GM06990 (cell line): ENCODE measurements around the gene NLRP3.

Experiments
- DNase-seq: peaks from one replicate; pipeline ENCODE4 v3.0.0-alpha.2; 2011; ENCODE audit not compliant: insufficient read length; ENCODE audit errors: extremely low read depth
- H3K27me3 ChIP-seq: replicated peaks from 2 replicates; pipeline ENCODE4 v1.6.0; 2011; ENCODE audit warnings: low read length; ENCODE audit not compliant: control insufficient read depth, insufficient read depth
- H3K36me3 ChIP-seq: 2 replicates; pipeline ENCODE4 v1.5.1; 2011; ENCODE audit warnings: low read length; ENCODE audit not compliant: control insufficient read depth, insufficient read depth
- H3K4me3 ChIP-seq: replicated peaks from 2 replicates; pipeline ENCODE4 v1.5.1; 2011; ENCODE audit warnings: low read depth, mild to moderate bottlenecking, control low read depth, low read length
- CTCF ChIP-seq: IDR thresholded peaks from 2 replicates; pipeline ENCODE4 v1.5.1; 2011; ENCODE audit warnings: low read length, control low read depth, mild to moderate bottlenecking, inconsistent platforms; ENCODE audit not compliant: insufficient read depth, poor library complexity, severe bottlenecking

The NLRP3 gene

DNA sequence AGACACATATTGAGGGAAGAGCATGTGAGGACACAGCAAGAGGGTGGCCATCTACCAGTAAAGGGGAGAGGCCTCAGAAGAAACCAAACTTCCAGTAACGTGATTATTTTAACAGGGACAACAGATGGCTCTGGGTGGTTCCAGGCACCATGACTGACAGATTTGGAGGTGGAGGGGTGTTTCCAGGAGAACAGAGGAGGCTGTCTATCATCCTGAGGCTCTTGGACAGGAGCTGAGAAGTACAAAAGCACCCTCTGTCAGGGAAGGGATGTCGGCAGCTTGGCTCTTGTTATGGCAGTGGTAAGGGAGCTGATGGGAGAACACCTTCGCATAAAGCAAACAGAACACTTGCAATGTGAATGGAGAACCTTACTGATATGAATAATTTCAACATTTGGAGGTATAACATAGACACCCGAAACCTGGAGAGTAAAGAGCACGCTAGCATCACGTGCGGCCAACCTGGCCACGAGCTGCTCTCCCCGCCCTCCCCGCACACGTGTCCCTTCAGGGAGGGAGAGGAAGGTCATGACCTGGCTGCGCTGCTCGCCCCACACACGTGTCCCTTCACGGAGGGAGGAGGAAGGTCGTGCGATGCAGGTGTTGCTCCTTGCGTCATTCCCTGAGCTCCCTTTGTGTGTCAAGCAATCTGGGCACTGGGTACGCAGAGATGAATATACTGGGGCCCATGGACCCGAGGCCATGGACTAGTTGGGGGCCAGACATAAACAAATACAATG is 37.5 kb upstream of the NLRP3 start:
- Histone ChIP-seq H3K36me3 (no peaks in the 10 kb centered on the region), H3K27me3 (no peaks in the 10 kb centered on the region), H3K4me3 (no peak overlapping the region)
- no peak for DNase-seq
- TF ChIP-seq CTCF, result no peak

GRCh38 chr1:247385283-247385682 is 30.7 kb upstream of the NLRP3 start:
- no peak for TF ChIP-seq CTCF
- Histone ChIP-seq H3K4me3 (no peak overlapping the region), H3K36me3 (no peaks in the 10 kb centered on the region), H3K27me3 (no peaks in the 10 kb centered on the region)
- DNase-seq, result no peak

DNA sequence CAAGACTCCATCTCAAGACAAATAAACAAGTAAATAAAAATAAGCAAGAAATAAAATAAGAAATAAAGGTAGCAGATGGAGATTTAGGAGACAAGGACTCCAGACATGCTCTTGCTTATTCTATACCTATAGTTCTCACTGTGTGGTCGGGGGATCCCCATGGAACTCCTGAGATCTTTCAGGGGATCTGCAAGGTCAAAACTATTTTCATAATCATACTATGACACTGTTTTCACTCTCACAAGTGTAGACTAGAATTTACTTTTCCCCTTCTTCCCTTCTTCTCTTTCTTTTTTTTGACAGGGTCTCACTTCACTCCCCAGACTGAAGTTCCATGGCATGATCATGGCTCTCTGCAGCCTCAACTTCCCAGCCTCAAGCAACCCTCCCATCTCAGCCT is 29.8 kb upstream of the NLRP3 start:
- no peak overlapping the region for H3K4me3 ChIP-seq
- DNase-seq, result no peak
- H3K36me3 ChIP-seq, result no peaks in the 10 kb centered on the region
- H3K27me3 ChIP-seq, result no peaks in the 10 kb centered on the region
- no peak for TF ChIP-seq CTCF

- H3K4me3 ChIP-seq, result no peak overlapping the region
- DNase-seq, result no peak
- no peaks in the 10 kb centered on the region for H3K27me3 ChIP-seq
- H3K36me3 ChIP-seq, result no peaks in the 10 kb centered on the region
- no peak for TF ChIP-seq CTCF
Measured at GRCh38 chr1:247386687-247387086, 29.3 kb upstream of the NLRP3 start.

DNA sequence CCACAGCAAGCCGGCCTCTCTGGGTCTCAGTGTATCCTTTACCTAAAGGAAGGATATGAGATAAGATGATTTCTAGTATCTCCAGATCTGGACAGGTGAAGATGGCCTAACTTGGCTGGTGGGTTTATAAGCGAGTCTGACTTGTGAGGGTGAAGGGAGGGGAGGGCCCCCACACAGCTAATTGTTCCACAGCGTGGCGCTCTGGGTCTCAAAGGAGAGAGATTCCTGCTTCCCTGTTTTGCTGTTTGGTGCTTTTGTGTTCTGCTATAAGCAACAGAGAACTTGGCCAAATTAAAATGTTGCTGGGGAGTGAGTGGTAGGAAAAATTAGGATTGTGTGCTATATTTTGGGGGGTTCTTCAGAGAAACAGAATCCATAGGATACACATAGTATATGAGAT is 28.9 kb upstream of the NLRP3 start:
- no peaks in the 10 kb centered on the region for H3K36me3 ChIP-seq
- no peak for DNase-seq
- no peaks in the 10 kb centered on the region for H3K27me3 ChIP-seq
- H3K4me3 ChIP-seq, result no peak overlapping the region
- TF ChIP-seq CTCF, result no peak

- H3K4me3 ChIP-seq, result no peak overlapping the region
Measured at GRCh38 chr1:247387565-247387964, 28.4 kb upstream of the NLRP3 start.

More at GRCh38 chr1:247387565-247387964, 28.4 kb upstream of the NLRP3 start:
- H3K27me3 ChIP-seq, result no peaks in the 10 kb centered on the region
- no peak for TF ChIP-seq CTCF
- no peak for DNase-seq
- H3K36me3 ChIP-seq, result no peaks in the 10 kb centered on the region
